Choroid plexus epithelial cell (primary cell): Measurements from ENCODE around the gene DGKI.

Experiments
- DNase-seq: peaks from one replicate; pipeline ENCODE4 v3.0.0-alpha.2; 2010; ENCODE audit warnings: low read depth
- H3K4me3 ChIP-seq: 2 replicates; pipeline ENCODE4 v1.5.1; 2011; ENCODE audit warnings: low read depth, mild to moderate bottlenecking, control low read depth, low read length, moderate library complexity
- TF ChIP-seq, protein P1 (sequence below): conservative IDR thresholded peaks from 2 replicates; pipeline ENCODE4 v1.5.1; 2011; ENCODE audit warnings: low read depth, mild to moderate bottlenecking, control low read depth, inconsistent platforms, low read length, moderate library complexity

The DGKI gene

DNA sequence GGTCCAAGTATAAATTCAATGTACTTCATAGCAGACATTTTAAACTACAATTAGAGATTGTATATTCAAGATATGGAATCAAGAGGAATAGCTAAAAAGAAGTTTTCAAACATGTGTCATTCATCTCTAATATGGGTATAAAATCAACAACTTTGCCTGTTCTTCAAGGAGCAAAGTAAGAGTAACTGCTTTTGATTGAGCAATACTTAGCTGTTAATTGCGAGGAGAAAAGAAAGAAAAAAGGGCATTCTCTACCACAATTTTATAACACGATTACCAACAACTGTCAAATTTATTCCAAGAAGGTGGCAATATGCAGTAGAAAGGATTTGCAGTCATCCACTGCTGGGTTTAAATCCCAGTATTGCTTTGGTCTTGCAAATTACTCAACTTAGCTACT is 356.9 kb downstream of the DGKI start:
- no peak overlapping the region for H3K4me3 ChIP-seq
- TF ChIP-seq, protein P1, sequence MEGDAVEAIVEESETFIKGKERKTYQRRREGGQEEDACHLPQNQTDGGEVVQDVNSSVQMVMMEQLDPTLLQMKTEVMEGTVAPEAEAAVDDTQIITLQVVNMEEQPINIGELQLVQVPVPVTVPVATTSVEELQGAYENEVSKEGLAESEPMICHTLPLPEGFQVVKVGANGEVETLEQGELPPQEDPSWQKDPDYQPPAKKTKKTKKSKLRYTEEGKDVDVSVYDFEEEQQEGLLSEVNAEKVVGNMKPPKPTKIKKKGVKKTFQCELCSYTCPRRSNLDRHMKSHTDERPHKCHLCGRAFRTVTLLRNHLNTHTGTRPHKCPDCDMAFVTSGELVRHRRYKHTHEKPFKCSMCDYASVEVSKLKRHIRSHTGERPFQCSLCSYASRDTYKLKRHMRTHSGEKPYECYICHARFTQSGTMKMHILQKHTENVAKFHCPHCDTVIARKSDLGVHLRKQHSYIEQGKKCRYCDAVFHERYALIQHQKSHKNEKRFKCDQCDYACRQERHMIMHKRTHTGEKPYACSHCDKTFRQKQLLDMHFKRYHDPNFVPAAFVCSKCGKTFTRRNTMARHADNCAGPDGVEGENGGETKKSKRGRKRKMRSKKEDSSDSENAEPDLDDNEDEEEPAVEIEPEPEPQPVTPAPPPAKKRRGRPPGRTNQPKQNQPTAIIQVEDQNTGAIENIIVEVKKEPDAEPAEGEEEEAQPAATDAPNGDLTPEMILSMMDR, result no peak
- DNase-seq, result no peak

DNA sequence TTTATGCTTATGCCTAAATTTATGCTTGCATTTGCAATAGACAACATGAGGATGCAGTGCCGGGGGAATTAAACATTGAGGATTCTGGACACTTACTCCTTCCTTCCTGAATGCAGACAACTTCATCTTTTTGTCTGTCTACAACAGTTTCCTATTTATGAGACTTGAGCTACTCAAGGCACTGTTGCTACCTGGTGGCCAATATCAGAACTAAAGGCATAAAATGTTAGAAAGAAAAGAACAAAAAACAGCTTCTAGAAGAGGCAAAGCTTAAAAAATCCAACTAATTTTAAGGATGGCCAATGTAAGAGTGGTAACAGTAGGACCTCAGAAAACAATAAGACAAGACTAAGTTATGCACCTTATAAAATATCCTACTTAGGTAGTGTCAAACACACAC is 358.7 kb downstream of the DGKI start:
- TF ChIP-seq, protein P1, result peak; percentile 43
- H3K4me3 ChIP-seq, result no peak overlapping the region
- peak; percentile 47 for DNase-seq

DNA sequence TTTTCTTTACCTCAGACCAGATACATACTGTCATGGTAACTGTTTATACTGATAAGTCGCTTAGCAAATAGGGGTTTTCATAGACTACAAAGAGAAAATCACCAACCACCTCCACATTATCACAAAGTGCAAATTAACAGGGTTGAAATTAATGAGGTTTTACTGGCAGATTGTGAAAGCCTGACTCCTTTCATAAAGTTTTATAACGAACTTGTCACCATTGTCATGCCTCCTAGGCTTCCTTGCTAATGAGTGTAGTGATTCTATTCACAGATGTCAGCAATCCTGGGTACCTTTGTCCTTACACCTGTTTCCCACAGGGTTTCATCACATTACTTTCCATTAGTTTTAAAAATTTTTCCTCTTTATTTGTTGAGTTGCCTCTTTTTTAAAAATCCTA is 361.0 kb downstream of the DGKI start:
- TF ChIP-seq, protein P1, result no peak
- no peak overlapping the region for H3K4me3 ChIP-seq
- DNase-seq, result no peak

DNA sequence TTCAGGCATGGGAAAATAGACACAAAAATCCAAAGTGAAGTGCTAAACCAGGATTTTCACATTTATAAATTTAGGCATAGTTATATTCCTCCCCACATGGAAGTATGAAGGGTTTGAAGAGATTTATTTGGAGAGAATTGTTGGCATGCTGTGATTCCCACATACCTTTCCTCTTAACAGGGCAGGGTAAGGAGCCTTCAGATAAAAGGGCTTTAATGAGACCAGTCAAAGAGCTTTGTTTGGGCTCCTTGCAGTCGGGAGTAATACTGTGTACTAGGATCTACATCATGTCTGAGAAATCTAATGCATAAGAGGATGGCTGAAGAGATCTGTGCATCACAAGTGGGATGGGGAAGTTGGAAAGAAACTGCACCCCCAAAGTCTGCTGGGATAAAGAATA is 362.4 kb downstream of the DGKI start:
- no peak overlapping the region for H3K4me3 ChIP-seq
- TF ChIP-seq, protein P1, result no peak
- DNase-seq, result no peak

DNA sequence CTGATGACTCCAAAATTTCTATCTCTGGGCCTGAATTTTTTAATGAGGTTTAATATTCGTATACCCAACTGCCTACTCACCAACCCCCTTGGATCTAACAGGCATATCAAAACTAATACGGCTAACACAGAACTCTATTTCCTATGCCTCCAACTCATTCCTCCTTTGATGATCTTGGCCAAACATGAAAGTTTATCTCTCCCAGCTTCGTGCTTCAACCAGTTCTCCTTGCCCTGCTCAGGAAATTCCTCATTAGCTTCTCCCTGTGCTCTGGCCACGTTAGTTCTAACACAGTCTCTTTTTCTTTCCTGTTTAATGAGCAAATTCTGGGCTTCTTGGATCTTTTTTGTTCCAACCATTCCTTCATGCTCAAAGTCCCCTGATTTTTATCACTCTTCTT is 364.3 kb downstream of the DGKI start:
- H3K4me3 ChIP-seq, result no peak overlapping the region
- no peak for DNase-seq
- TF ChIP-seq, protein P1, result no peak

DNA sequence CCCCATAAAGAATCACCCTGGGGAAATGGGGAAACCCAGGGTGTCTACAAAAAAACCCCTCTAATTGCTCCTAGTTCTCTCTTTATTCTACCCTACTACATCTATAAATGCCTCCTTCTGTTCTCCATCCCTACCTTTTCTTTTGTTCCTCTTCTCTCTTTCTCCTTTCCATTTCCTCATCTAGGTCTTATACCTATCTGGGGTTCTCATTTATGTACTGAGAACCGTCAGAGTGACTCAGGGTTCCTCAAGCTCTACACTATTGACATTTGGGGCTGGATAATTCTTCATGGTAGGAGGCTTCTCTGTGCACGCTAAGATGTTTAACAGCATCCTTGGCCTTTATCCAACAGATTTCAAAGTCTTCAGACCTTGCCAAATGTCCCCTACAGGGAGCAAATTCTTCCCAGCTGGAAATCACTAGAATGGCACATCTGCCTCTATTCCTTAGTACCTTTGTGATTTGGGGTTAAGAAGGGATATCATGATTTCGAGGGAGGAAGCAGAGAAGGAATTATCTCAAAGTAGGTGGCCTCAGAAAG is 365.9 kb downstream of the DGKI start:
- DNase-seq, result peak; percentile 40
- TF ChIP-seq, protein P1, result no peak
- no peak overlapping the region for H3K4me3 ChIP-seq

DNA sequence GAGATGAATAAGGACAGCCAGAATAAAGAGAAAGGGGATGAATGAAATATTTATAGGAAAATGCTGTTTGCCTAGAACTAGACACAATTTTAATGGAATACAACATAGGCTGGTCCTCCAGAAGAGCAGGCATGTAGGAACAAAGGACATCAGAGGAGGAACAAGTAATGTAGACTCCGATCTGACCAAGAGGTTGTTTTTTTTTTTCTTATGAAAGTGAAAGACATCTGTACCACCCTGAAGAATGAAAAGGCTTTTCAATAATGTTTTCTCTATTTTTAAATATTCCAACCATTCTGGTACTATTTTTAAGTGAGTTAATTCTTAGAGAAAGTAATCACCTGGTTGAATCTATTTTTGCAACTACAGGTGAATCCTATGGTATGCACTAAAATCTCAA is 366.4 kb downstream of the DGKI start:
- H3K4me3 ChIP-seq, result no peak overlapping the region
- DNase-seq, result no peak
- TF ChIP-seq, protein P1, result no peak
